Measurements from ENCODE around the gene TSPAN3.

TSPAN3 gene

DNA sequence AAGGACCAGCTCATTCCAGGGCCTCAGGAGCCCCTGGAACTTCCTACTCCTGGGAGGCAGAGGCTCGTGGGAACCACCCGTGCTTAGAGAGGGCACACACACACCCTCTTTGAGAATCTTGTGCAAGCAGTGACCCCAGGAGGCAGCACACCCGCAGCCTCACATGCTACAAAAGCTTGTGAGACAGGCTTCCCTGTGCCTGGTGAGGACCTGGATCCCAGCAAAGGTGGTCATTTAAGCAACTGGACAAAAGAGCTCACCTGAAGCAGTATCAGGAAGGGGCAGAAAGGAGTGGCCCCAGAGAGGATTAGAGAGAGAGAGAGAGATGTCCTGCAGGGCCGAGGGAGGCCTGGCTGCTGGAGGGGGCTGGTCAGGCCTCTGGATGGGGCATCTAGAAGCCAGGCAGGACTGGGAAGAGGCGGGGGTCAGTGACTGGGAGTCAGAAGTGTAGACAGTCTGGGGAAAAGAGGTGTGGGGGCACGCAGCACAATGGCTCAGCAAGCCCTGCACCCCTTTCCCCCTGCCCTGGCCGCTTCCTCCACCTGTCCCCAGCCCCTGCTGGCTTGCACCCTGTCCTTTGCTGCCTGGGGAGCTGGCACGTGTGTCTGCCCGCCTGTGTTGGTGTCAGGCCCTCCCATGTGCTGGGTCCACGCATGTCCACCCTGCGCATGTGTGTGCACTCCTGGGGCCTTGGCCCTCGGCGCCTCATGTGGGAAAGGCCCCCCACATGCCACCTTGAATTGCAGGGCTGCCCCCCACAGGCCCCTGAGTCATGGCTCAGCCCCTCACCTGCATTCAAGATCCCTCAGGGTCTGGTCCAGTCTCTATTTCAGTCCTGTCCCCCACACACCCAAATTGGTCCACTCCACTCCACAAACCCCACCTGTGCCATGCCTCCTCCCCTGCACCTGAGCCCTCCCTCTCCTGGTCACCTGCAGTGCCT is 36.9 kb downstream of the TSPAN3 start:
- no peak for DNase-seq (ENCODE audit: low spot score)

DNA sequence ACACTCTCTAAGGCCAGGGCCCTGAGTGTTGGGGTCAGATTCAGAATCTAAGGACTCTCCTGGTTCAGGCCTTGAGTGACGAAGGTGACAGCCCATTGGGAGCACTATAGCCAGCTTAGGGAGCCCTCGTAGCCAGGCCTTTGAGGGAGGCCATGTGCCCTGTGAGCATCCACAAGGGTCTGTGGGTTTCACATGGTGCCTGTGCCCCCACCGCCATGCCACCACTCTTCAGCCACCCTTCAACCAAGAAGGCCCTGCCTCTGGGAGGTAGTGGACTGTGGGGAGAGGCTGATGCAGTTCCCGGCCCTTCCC is 37.5 kb downstream of the TSPAN3 start:
- no peak for DNase-seq (ENCODE audit: low spot score)

DNA sequence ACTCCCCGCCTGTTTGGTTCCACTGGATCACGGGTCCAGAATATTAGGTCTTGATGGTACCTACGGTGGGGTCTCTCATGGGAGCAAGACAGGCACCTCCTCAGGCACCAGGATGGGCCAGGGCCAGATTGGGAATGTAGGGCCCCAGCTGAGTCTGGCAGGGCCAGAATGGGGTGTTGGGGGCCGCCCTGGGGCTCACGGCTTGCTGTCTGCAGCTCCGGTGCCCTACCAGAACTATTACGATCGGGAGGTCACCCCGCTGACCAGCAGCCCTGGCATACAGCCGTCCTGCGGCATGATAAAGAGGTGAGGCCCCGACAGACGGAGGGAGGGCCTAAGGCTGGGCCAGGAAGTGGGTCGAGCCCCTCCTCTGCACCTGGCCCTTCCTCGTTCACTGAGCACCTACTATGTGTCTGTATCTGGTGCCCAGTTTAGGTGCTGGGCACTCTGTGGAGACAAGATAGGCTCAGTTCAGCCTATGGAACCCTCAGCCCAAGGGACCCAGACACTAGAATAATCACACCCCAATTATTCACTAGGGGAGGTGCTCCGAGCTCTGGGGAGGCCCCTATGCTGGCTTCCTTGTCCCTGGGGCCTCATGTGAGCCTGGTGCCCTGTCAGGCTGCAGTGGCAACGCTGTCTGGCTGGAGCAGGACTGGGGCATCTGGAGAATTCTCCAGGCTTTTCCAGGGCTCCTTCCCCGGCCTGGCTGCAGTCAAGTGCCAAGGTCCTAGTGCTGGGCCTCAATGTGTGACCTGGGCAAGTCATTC is 38.1 kb downstream of the TSPAN3 start:
- DNase-seq (ENCODE audit: low spot score): no peak

DNA sequence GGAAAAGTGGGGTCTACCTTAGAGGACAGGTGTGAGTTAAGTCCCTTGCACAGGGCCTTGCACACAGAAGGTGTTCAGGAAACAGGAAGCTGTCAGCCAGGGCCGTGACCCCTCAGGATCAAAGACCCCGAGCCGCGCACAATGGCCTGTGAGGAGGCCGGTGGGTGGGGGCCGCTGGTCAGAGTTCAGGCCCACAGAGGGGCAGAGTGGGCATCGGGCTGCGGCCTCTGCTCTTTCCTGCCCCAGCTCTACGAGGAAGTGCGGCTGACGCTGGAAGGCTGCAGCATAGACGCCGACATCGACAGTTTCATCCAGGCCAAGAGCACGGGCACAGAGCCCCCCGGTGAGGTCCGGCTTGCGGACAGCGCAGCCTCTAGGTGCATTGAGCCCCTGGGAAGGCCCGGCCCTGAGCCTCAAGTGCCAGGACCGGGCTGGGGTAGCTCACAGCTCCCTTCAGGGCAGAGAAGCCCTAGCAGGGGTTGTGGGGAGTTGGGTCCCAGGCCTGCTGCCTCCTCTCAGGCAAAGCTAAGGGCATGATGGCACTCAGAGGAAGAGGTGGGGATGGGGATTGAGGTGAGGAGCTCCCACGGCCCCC is 38.8 kb downstream of the TSPAN3 start:
- DNase-seq (ENCODE audit: low spot score): no peak

DNA sequence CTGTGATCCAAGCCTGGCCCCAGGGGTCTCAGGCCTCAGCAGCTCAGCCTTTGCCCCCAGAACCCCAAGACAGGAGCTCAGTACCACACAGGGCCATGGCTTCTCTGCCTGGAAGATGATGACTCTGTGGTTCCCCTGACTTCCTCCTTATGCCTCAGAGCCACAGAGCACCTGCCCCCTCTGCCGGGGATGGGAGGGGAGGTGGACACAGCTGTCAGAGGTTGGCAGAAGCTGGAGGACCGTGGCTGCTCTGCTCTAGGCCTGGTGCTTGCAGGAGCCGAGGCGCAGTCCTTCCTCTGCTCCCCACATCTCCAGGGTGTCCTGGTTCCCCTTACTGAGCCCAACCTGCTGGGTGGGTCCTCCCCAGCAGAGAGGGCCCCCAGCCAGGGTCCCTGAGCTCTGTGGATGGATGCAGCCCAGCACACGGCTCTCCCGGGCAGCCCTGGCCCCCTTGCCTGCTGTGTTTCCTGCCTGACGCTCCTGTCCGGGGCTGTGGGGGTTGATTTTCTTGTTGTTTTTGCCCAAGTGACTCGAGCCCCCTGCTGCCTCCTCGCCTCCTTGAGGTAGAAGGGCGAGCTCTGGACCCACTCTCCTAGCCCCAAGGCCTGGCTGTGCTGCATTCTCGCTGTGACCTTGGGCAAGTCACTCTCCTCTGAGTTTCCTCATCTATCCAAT is 39.4 kb downstream of the TSPAN3 start:
- DNase-seq (ENCODE audit: low spot score): peak; percentile 4

DNA sequence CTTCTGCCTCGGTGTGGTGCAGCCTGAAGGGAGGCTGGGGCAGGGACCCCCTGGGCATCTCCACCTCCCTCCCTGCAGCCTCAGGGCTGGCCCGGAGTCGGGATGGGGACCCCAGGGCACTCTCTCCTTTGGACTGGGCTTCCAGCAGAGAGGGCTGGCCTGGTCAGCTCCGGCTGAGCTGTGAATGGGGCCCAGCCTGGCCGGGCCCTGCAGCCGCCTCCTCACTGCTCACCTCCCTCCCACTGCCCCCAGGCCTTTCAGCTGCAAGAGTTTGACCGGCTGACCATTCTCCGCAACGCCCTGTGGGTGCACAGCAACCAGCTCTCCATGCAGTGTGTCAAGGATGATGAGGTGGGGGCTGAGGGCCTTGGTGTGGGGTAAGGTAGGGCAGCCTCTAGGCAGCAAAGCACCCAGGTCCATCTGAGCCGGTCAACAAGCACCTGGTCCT is 40.0 kb downstream of the TSPAN3 start:
- DNase-seq (ENCODE audit: low spot score): peak; percentile 6

DNA sequence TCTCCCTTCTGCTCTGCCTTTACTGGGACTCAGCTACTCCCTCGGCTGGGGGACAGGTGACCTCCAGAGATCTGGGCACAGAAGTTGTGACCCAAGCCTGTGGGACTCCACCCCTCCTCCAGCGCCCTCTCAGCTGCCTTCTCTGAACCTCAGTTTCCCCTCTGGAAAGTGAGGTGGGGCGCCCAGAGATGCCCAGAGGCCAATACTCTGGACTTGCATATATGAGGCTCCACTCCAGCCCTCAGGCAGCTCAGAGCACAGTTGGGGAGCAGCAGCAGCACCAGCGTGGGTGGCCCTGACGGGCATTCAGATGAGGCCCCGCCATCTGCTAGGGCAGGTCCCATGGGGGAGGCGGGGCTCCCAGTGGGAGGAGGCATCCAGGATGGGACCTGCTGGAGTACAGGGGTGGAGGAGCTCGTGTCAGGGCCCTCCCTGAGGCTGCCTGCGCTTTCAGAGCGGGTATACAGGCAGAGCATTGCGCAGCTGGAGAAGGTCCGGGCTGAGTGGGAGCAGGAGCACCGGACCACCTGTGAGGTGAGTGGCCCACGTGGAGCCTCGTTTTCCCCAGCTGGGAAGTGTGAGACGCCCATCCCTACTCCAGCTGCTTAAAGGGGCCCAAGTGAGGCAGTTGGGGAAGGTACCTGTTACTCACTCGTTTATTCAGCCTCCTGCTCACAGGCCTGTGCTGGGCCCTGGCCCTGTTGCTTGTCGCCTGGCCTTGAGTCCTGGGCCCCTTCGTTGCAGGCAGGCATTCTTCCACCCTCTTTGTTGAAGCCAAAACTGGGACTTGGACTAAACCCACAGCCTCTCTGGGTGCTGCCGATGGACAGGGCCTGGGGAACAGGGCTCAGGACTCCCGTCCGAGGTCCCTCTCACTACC is 40.6 kb downstream of the TSPAN3 start:
- peak; percentile 7 for DNase-seq (ENCODE audit: low spot score)

DNA sequence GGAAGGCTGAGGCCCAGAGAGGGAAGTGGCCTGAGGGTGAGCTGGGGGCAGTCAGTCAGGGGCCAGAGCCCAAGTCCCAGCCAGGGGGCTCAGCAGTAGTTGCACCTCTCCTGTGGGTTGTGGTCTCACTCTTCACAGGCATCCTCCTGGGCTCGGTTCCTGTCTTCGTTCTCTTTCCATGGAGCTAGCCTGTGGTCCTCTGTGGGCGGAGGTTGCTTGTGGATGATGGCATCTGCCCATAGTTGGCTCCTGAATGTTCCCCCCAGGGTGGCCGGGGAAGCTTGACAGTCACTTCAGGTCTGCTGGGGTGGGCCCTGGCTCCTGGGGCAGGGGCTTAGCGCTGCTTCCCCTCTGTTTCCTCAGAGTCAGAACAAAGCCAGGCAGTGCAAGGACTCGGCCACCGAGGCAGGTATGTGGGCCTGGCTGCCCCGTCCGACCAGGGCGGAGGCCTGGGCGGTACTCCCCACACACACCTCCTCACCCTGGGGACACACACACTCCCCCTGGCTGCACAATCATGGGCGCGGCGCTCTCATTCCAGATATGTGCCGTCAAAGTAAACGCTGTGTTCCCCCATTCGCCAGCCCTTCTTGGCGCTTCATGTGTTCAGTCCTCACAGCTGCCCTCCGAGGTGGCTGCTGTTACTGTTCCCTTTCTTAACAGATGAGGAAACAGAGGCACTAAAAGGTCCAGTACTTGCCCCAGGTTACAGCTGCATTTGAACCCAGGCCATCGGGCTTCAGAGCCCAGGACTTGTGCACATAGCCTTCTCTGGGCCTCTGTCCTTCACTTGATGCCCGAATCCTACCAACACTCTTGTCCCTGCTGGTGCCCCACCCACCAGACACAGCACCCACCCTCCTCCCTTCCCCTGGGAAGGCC is 41.5 kb downstream of the TSPAN3 start:
- DNase-seq (ENCODE audit: low spot score): no peak

DNA sequence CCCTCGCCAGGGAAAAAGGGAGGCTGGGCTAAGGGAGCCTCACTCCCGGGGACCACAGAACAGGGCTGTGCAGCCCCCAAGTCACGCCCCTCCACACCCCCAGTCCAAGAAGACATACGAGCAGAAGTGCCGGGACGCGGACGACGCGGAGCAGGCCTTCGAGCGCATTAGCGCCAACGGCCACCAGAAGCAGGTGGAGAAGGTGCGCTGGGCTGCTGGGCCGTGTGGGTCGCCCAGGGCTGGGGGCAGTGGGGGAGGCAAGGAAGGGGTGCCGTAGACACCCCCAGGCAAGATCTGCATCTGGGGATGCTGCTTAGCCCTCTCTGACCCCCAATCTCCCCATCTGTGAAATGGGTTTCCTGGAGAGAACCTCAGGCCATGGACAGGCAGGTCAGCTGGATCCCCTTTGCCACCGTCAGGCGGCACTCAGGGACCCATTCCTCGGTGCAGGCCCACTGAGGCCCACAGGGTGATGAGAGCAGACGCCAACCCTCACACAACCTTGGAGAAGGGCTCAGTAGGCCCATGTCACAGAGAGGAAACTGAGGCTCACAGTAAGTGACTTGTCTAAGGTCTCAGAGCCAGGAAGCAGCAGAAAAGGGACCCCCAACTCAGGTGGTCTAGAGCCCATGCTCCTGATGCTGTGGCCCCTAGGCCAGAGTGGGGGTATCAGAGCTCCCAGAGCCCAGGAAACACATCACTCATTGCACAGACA is 42.3 kb downstream of the TSPAN3 start:
- peak; percentile 6 for DNase-seq (ENCODE audit: low spot score)

DNA sequence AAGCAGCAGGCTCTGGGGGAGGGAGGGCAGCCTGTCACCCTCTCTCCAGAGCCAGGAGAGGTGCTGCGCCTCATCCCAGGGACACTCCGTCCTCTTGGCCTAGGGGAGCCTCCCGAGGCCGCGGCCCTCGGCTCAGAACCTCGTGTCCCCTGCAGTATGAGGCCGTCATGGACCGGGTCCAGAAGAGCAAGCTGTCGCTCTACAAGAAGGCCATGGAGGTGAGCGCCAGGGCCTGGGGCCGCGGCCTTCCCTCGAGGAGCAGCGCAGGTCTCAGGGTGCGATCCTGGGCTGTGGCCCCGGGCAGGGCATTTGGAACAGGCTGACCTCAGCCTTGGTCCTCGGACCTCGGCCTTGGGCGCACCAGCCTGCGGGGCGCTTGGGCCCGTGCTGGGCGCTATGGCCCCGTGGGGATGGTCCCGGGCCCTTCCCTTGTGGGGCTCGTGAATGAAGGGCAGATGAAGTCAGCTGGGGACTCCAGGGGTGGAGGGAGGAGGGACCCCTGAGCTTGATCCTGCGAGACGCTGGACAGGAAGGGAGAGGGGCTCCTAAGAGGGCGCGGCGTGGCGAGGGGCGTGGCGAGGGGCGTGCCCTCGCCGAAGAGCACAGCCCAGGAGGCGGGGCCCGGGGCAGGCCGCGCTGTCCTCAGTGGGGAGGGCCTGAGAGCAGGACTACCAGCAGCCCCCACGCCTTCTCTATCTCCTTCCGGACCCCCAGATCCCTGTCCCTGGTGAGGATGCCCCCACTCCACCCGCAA is 43.0 kb downstream of the TSPAN3 start:
- peak; percentile 22 for DNase-seq (ENCODE audit: low spot score)

DNA sequence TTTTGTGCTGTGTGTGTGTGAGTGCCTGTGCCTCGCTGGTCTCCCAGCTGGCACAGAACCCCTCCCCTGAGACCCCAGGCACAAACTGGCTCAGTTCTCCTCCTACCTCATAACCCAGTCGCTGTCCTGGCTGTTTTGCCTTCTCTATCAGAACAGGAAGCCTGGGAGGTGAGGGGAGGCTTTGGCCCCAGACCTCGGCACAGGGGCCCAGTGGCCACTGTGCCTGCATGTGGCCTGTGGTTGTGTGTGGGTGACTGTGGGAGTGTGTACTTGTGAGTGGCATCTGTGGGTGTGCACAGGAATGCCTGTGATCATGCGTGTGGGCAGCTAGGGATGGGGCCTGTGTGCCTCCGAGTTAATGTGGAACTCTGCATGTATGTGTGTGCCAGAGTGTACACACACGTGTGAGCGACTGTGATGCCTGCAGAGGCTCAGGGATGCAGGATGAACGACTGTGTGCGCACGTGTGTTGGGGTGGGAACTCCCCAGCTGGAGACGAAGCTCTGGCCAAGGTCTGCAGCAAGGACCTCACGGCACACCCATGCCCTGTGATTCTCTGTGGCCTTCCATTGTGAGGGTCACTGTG is 43.7 kb downstream of the TSPAN3 start:
- DNase-seq (ENCODE audit: low spot score): no peak

DNA sequence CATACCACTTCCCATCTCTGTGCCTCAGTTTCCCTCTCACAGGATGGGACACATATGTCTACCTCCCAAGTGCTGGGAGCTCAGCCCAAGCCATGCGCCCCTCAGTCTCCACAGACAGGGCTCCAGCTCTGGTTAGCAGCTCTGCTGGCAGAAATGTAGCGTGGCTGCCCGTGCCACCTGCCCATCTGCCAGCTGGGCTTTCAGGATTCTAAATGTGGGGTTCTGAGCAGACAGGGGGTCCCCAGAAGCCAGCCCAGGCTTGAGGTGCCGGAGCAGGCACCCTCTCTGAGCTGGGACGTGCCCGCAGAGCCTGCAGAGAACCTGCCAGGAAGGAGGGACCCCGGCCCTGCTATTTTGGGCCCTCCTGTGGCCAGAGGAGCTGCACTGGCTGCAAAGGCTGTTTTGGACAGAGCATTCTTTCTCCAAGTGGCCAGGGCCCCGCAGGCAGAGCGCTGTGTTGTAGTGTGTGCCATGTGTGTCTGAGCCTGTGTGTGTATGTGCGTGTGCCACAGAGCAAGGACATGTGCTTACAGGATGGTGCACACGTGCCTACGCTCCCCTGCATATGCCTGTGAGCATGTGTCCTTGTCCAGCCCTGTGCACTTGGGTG is 44.3 kb downstream of the TSPAN3 start:
- no peak for DNase-seq (ENCODE audit: low spot score)

DNA sequence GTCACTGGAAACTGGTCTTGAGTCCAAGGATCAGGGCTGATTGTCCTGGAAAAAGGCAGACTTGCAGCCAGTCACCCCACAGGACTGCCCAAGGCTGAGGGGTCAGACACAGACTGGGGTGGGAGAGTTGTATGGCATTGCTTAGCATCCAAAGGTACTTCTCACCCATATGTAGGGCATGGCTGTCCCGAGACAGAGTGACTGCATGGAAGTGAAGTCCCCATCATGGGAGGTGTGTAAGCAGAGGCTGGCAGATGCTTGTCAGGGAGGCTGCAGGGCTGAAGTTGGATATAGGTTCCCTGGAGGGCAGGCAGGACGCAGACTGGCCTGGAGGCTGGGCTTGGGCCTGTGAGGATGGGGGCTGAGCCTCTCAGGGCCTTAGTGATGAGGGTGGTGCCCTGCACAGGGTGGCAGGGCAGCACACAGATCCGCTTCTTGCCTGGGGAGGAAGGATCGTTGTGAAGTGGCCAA is 44.9 kb downstream of the TSPAN3 start:
- no peak for DNase-seq (ENCODE audit: low spot score)

DNA sequence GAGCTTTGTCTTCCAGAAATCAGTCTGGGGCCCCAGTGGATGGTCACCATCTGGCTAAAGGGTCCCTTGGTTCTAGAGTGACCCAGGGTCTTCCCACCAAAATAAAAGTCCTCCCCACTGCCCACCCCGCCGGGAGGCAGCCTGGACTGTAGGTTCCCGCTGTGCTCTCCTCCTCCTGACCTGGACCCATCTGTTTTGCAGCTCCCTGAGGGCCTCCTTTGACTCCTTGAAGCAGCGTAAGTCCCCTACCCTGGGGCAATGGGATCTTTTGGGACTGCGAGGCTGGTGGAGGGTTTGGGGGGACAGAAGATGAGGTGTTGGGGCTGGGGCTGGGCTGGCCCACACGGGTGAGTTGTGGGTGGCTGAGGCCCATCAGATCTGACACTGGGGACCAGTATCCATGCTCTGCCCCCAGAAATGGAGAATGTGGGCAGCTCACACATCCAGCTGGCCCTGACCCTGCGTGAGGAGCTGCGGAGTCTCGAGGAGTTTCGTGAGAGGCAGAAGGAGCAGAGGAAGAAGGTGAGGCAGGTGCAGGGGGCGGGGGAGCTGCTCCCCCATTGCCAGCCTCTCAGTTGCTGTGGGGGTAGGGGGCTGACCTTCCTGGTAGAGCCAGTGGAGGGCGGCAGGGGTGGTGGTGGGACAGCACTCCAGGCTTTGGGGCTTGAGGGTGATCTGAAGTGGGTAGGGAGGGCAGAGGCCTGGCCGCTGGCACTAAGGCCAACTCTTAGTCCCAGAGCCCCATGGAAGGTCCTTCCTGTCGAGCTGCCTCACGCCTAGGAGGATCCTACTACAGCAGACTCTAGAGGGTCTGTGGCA is 45.6 kb downstream of the TSPAN3 start:
- DNase-seq (ENCODE audit: low spot score): no peak

DNA sequence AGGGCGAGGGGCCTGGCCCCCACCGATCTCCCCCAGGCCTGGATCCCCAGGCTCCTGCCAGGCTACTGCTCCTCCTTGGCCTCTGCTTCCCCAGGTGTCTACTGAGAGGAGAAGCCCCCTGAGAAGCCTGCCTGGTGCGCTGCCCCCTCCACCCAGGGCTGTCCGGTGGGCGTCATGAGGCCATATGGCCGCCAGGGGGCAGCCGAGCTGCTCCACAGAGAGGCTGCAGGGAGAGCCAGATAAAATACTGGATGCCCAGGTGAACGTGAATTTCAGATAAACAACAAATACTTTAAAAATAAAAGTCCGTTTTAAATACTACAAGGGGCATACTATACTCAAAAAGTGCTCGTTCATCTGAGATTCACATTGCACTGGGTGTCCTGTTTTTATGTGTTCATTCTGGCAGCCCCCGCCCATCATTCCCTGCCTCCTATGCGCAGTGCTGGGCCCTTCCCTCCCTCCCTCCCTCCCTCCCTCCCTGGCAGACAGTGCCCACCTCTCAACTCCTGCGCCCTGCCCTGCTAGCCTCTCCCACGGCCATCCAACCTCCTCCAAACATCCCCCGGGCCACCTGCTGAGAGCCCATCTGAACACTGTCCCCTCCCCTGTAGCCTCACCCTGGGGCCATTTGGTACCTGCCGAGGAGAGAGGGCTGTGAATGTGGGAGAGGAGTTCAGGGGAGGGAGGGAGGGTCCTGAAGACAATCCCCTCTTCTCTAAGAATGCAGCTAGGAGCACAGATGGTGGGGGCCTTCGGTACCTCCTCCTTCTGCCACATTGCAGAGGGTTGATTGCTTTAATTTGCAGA is 46.4 kb downstream of the TSPAN3 start:
- peak; percentile 88 for DNase-seq (ENCODE audit: low spot score)

Measured in hepatic stellate cell (primary cell).